Tibial nerve (tissue), 4 donors: ENCODE results near the gene NHERF2. TPM values are rescaled to one million over a fixed set of nuclear protein-coding genes. Genes with fewer than 3 reads are reported as not detected.
A peak's percentile ranks its signal among the peaks of the same experiment; 100 is the strongest.

ENCODE experiments used
- DNase-seq, 2 donors: peaks; one replicate each; pipeline ENCODE4 v3.0.0-alpha.2; 2019; ENCODE audit warnings: low spot score in 2 of 2
- H3K27ac ChIP-seq, 4 donors: fragments of 200-600 bp; sonication (generic) in 3 of 4; one replicate each; pipeline ENCODE4 v1.5.1; 2017 to 2019; ENCODE audit warnings: mild to moderate bottlenecking in 1 of 4
- H3K27me3 ChIP-seq, 2 donors: fragments of 200-600 bp; sonication (generic) in 1 of 2; one replicate each; pipeline versions ENCODE4 v1.5.1 to v1.6.0; 2017 to 2019
- H3K36me3 ChIP-seq, 3 donors: fragments of 200-600 bp; sonication (generic); one replicate each; pipeline ENCODE4 v1.5.1; 2018 to 2019
- H3K4me1 ChIP-seq, 4 donors: fragments of 200-600 bp; sonication (generic) in 3 of 4; one replicate each; pipeline ENCODE4 v1.5.1; 2017 to 2019
- H3K4me3 ChIP-seq, 4 donors: fragments of 200-600 bp; sonication (generic) in 3 of 4; one replicate each; pipeline ENCODE4 v1.5.1; 2017 to 2019; ENCODE audit warnings: mild to moderate bottlenecking in 1 of 4, moderate library complexity in 1 of 4
- H3K9me3 ChIP-seq, 4 donors: fragments of 200-600 bp; sonication (generic) in 3 of 4; one replicate each; pipeline ENCODE4 v1.5.1; 2017 to 2019
- CTCF ChIP-seq, 5 experiments: fragments of 200-600 bp in 3 of 5; fragments of 450-650 bp in 2 of 5; sonication (generic) in 3 of 5; IDR thresholded peaks; one replicate each; pipeline ENCODE4 v1.5.1; 2016 to 2019; ENCODE audit warnings: antibody characterized with exemption in 5 of 5, mild to moderate bottlenecking in 3 of 5, moderate library complexity in 2 of 5
- EP300 ChIP-seq, 2 donors: sonication (generic); formaldehyde crosslinking; IDR thresholded peaks; one replicate each; pipeline ENCODE4 v1.6.1; 2017; ENCODE audit warnings: antibody characterized with exemption in 2 of 2, mild to moderate bottlenecking in 1 of 2
- POLR2A ChIP-seq, 2 donors: fragments of 450-650 bp; IDR thresholded peaks; one replicate each; pipeline ENCODE4 v1.6.1; 2017; ENCODE audit warnings: antibody characterized with exemption in 2 of 2, mild to moderate bottlenecking in 2 of 2, moderate library complexity in 2 of 2
- WGBS, 2 donors: methylation state at CpG; one replicate each; pipeline ENCODE4 v1.1.5; 2018; 5-methylcytosine and 5-hydroxymethylcytosine counted together
- total RNA-seq, 4 donors: library from RNA; depleted of rRNA; stranded (reverse); fragments of >200 nt; gene quantifications; one replicate each; pipeline ENCODE4 v1.1.0, GENCODE V29; 2016

NHERF2 gene
- total RNA-seq, 4 donors from 2014 or later, result 54.7 to 83.1 (median 64.9) TPM

GRCh38 chr16:2042171-2042985 is 15.7 kb downstream of the NHERF2 start:
- peaks cover 0 to 87% (median 52%) of the 10 kb centered on the region in 4 donors for H3K4me1 ChIP-seq

GRCh38 chr16:2042986-2043666 is 16.4 kb downstream of the NHERF2 start:
- Histone ChIP-seq H3K4me3 (no peak overlapping the region), H3K4me1 (peaks cover 0 to 81% (median 45%) of the 10 kb centered on the region in 4 donors), H3K9me3 (no peaks in the 10 kb centered on the region), H3K27ac (peak overlapping the region in 1 of 4 donors; percentile 47), H3K27me3 (no peaks in the 10 kb centered on the region), H3K36me3 (peaks cover 0 to 29% (median 0%) of the 10 kb centered on the region in 3 donors)
- TF ChIP-seq POLR2A (IDR thresholded peaks at IDR 0.05) (no peak), CTCF (IDR thresholded peaks at IDR 0.05) (no peak), EP300 (IDR thresholded peaks at IDR 0.05) (no peak)
- 78 to 88% methylated on average over 5 to 11 of the region's 11 CpGs for WGBS, 2 donors
- DNase-seq, result no peak

More at GRCh38 chr16:2042171-2042985, 15.7 kb downstream of the NHERF2 start:
- 53 to 71% methylated on average over 6 to 9 of the region's 22 CpGs for WGBS, 2 donors
- no peak for TF ChIP-seq POLR2A (IDR thresholded peaks at IDR 0.05)
- no peak for TF ChIP-seq EP300 (IDR thresholded peaks at IDR 0.05)
- no peak for TF ChIP-seq CTCF (IDR thresholded peaks at IDR 0.05)
- Histone ChIP-seq H3K9me3 (no peaks in the 10 kb centered on the region), H3K27me3 (no peaks in the 10 kb centered on the region), H3K4me3 (no peak overlapping the region), H3K36me3 (peaks cover 0 to 29% (median 0%) of the 10 kb centered on the region in 3 donors), H3K27ac (peak overlapping the region in 2 of 4 donors; percentile 55 to 58)
- no peak for DNase-seq

GRCh38 chr16:2043667-2044451 is 17.2 kb downstream of the NHERF2 start:
- TF ChIP-seq CTCF (IDR thresholded peaks at IDR 0.05), result no peak
- TF ChIP-seq POLR2A (IDR thresholded peaks at IDR 0.05), result no peak
- TF ChIP-seq EP300 (IDR thresholded peaks at IDR 0.05), result no peak
- Histone ChIP-seq H3K4me3 (no peak overlapping the region), H3K4me1 (peaks cover 0 to 79% (median 45%) of the 10 kb centered on the region in 4 donors), H3K36me3 (peaks cover 0 to 29% (median 0%) of the 10 kb centered on the region in 3 donors), H3K9me3 (no peaks in the 10 kb centered on the region), H3K27ac (peak overlapping the region in 2 of 4 donors; percentile 17 to 47), H3K27me3 (no peaks in the 10 kb centered on the region)
- DNase-seq, result no peak
- 56% methylated on average over 20 to 23 of the region's 26 CpGs for WGBS, 2 donors

GRCh38 chr16:2044541-2044940 is 17.8 kb downstream of the NHERF2 start:
- TF ChIP-seq EP300 (IDR thresholded peaks at IDR 0.05) (no peak), CTCF (IDR thresholded peaks at IDR 0.05) (no peak)
- 88 to 90% methylated on average over 15 to 22 of the region's 22 CpGs for WGBS, 2 donors
- peak overlapping the region in 1 of 4 donors; percentile 47 for H3K27ac ChIP-seq
- H3K4me1 ChIP-seq, result peaks cover 0 to 79% (median 43%) of the 10 kb centered on the region in 4 donors
- DNase-seq, result no peak
- H3K36me3 ChIP-seq, result peaks cover 0 to 29% (median 0%) of the 10 kb centered on the region in 3 donors
- no peak overlapping the region for H3K4me3 ChIP-seq
- no peaks in the 10 kb centered on the region for H3K27me3 ChIP-seq
- no peaks in the 10 kb centered on the region for H3K9me3 ChIP-seq
